HepG2 (cell line): ENCODE measurements around the gene BST1. TPM values are rescaled to one million over a fixed set of nuclear protein-coding genes. Genes with fewer than 3 reads are reported as not detected.

ENCODE experiments used
- ATAC-seq: fragments of 200-7000 bp; cut with Tn5 transposase; 3 replicates; pipeline ENCODE4 v1.9.1; 2020; ENCODE audit warnings: mild to moderate bottlenecking, moderate library complexity
- BruUV-seq: library from RNA; stranded (reverse); fragments of 400-500 nt; replicated peaks from 2 replicates; lab custom pipeline; 2021; lab: Mats Ljungman, UMichigan
- CTCF ChIA-PET: fragments of 300-600 bp; formaldehyde crosslinking; extraction: SDS; loops from one replicate; lab custom pipeline; 2021; ENCODE audit warnings: low total read pairs, inconsistent platforms, low intra/inter-chr PET ratio; lab: Yijun Ruan, JAX
- POLR2A ChIA-PET: fragments of 350-600 bp; sonication (Branson Sonifier 250); formaldehyde crosslinking; loops from one replicate; lab custom pipeline; 2020; ENCODE audit warnings: antibody characterized with exemption, inconsistent platforms; lab: Yijun Ruan, JAX
- DNase-seq: peaks from one replicate; pipeline ENCODE4 v3.0.0-alpha.2; 2015; ENCODE audit warnings: low spot score
- FAIRE-seq: peaks from 3 replicates; lab custom pipeline; 2011; peaks lifted over from hg19 to GRCh38; lab: Jason Lieb, UNC
- H2AFZ ChIP-seq: one replicate; pipeline ENCODE4 v1.6.1; 2011; ENCODE audit warnings: low read length, inconsistent platforms
- H3K27ac ChIP-seq: fragments of 300-600 bp; 3 replicates; pipeline ENCODE4 v1.8.0; 2011; ENCODE audit warnings: mixed run types, mild to moderate bottlenecking, mixed read lengths, low read length, inconsistent platforms; ENCODE audit not compliant: insufficient read depth; ENCODE audit errors: extremely low read length
- H3K27me3 ChIP-seq, 2 experiments: fragments of 200-600 bp in 1 of 2; 2 replicates in 1 of 2; 3 replicates in 1 of 2; pipeline versions ENCODE4 v1.6.0 to v1.8.0; 2011; ENCODE audit warnings: low read length in 2 of 2, mild to moderate bottlenecking in 2 of 2, moderate library complexity in 2 of 2, inconsistent platforms in 1 of 2; ENCODE audit not compliant: insufficient read depth in 2 of 2, control insufficient read depth in 1 of 2
- H3K36me3 ChIP-seq, 2 experiments: fragments of 200-600 bp in 1 of 2; replicated peaks in 1 of 2; 2 replicates in 1 of 2; 3 replicates in 1 of 2; pipeline versions ENCODE4 v1.5.1 to v1.8.0; 2011; ENCODE audit warnings: low read length in 2 of 2, inconsistent platforms in 1 of 2; ENCODE audit not compliant: insufficient read depth in 2 of 2, control insufficient read depth in 1 of 2
- H3K4me1 ChIP-seq: 2 replicates; pipeline ENCODE4 v1.5.1; 2012; ENCODE audit warnings: low read length, inconsistent platforms; ENCODE audit not compliant: insufficient read depth
- H3K4me2 ChIP-seq: 2 replicates; pipeline ENCODE4 v1.6.0; 2011; ENCODE audit warnings: low read depth, low read length, inconsistent platforms
- H3K4me3 ChIP-seq, 3 experiments: fragments of 200-600 bp in 1 of 3; sonication (generic), shearing (Covaris generic) in 1 of 3; replicated peaks in 1 of 3; 2 replicates each; pipeline ENCODE4 v1.5.1; 2011 to 2016; ENCODE audit warnings: low read length in 3 of 3, inconsistent platforms in 2 of 3, low read depth in 2 of 3, mild to moderate bottlenecking in 2 of 3, control low read depth in 1 of 3, mixed read lengths in 1 of 3; ENCODE audit not compliant: insufficient read depth in 1 of 3
- H3K79me2 ChIP-seq: one replicate; pipeline ENCODE4 v1.6.1; 2011; ENCODE audit warnings: low read length, inconsistent platforms; ENCODE audit not compliant: insufficient read depth
- H3K9ac ChIP-seq: 2 replicates; pipeline ENCODE4 v1.6.0; 2011; ENCODE audit warnings: mild to moderate bottlenecking, low read depth, low read length, inconsistent platforms; ENCODE audit not compliant: insufficient read depth
- H3K9me3 ChIP-seq: 2 replicates; pipeline ENCODE4 v1.5.1; 2012; ENCODE audit warnings: mild to moderate bottlenecking, low read length
- H4K20me1 ChIP-seq: 2 replicates; pipeline ENCODE4 v1.6.0; 2011; ENCODE audit warnings: inconsistent platforms, mild to moderate bottlenecking, low read length, moderate library complexity; ENCODE audit not compliant: insufficient read depth
- CREB1 ChIP-seq, 2 experiments: fragments of 450-650 bp in 1 of 2; IDR thresholded peaks; 2 replicates each; pipeline ENCODE4 v1.6.1; 2016 to 2017; ENCODE audit warnings: control low read depth in 1 of 2, mild to moderate bottlenecking in 1 of 2, missing compliant biosample characterization in 1 of 2, missing genetic modification characterization in 1 of 2
- SNAPC5 ChIP-seq: sonication (generic); formaldehyde crosslinking; IDR thresholded peaks from 2 replicates; pipeline ENCODE4 v1.8.1; 2023; ENCODE audit warnings: mild to moderate bottlenecking, missing genetic modification reagents, borderline replicate concordance
- ZNF441 ChIP-seq: sonication (generic); formaldehyde crosslinking; IDR thresholded peaks from 2 replicates; pipeline ENCODE4 v1.7.0; 2021; ENCODE audit warnings: missing genetic modification reagents, borderline replicate concordance
- ZNF839 ChIP-seq: sonication (generic); formaldehyde crosslinking; IDR thresholded peaks from 2 replicates; pipeline ENCODE4 v1.4.0; 2020; ENCODE audit warnings: missing genetic modification reagents, mild to moderate bottlenecking, borderline replicate concordance
- WGBS: methylation state at CpG from one replicate; pipeline ENCODE4 v1.1.6; 2017; ENCODE audit warnings: low lambda C conversion rate; 5-methylcytosine and 5-hydroxymethylcytosine counted together
- in situ Hi-C: cut with HindIII; loops from 2 replicates; pipeline ENCODE4 v1.10.0; 2017; ENCODE audit warnings: low pct_unique_long_range_greater_than_20kb; ENCODE audit not compliant: extremely low pct_ligation_motif_present
- intact Hi-C: fragments of 100-400 bp; cut with micrococcal nuclease; formaldehyde crosslinking; loops from one replicate; pipeline ENCODE4 v1.10.0; 2022; ENCODE audit not compliant: unreplicated experiment
- polyA plus RNA-seq, 8 experiments: library from polyadenylated mRNA; depleted of rRNA in 3 of 8; stranded (reverse) in 7 of 8; unstranded in 1 of 8; fragments of >200 nt; fragmentation: Illumina TruSeq in 4 of 8; extraction: Trizol in 4 of 8; gene quantifications; 2 replicates each; pipeline versions ENCODE4 v1.2.1 to v1.2.3, GENCODE V29; 2011 to 2016; ENCODE audit warnings: low read depth in 4 of 8, missing spikeins in 1 of 8, mixed read lengths in 1 of 8; ENCODE audit not compliant: insufficient read depth in 1 of 8
- total RNA-seq, 5 experiments: library from RNA; depleted of rRNA; stranded (reverse); fragments of >200 nt; fragmentation: Illumina TruSeq; extraction: Trizol; gene quantifications; 2 replicates each; pipeline ENCODE4 v1.2.3, GENCODE V29; 2016; ENCODE audit warnings: low read depth in 1 of 5
- TF ChIP-seq, protein P1 (sequence below): sonication (generic); formaldehyde crosslinking; IDR thresholded peaks from 2 replicates; pipeline ENCODE4 v1.4.0; 2020; ENCODE audit warnings: missing genetic modification reagents, borderline replicate concordance

Gene BST1
- total and polyA plus RNA-seq, 2 of the 13 experiments (the other 11 are each of a cell fraction or from before 2014, with no cell fraction given): 0.09 to 0.49 TPM

- no peak overlapping the region for H2AFZ ChIP-seq
- in situ Hi-C loops (no loop called here), intact Hi-C loops (no loop called here)
- H3K27ac ChIP-seq: no peak overlapping the region
- peaks cover 14% of the 10 kb centered on the region for H3K4me1 ChIP-seq
- no peaks in the 10 kb centered on the region for H3K9me3 ChIP-seq
- CTCF ChIA-PET: no interaction called here
- H3K4me3 ChIP-seq: no peak overlapping the region
- TF ChIP-seq, protein P1, sequence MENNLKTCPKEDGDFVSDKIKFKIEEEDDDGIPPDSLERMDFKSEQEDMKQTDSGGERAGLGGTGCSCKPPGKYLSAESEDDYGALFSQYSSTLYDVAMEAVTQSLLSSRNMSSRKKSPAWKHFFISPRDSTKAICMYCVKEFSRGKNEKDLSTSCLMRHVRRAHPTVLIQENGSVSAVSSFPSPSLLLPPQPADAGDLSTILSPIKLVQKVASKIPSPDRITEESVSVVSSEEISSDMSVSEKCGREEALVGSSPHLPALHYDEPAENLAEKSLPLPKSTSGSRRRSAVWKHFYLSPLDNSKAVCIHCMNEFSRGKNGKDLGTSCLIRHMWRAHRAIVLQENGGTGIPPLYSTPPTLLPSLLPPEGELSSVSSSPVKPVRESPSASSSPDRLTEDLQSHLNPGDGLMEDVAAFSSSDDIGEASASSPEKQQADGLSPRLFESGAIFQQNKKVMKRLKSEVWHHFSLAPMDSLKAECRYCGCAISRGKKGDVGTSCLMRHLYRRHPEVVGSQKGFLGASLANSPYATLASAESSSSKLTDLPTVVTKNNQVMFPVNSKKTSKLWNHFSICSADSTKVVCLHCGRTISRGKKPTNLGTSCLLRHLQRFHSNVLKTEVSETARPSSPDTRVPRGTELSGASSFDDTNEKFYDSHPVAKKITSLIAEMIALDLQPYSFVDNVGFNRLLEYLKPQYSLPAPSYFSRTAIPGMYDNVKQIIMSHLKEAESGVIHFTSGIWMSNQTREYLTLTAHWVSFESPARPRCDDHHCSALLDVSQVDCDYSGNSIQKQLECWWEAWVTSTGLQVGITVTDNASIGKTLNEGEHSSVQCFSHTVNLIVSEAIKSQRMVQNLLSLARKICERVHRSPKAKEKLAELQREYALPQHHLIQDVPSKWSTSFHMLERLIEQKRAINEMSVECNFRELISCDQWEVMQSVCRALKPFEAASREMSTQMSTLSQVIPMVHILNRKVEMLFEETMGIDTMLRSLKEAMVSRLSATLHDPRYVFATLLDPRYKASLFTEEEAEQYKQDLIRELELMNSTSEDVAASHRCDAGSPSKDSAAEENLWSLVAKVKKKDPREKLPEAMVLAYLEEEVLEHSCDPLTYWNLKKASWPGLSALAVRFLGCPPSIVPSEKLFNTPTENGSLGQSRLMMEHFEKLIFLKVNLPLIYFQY (CRISPR knock-in tag): no peak
- no peak for TF ChIP-seq SNAPC5 (CRISPR knock-in tag)
- TF ChIP-seq, all 625 proteins: peak for 0
- Histone ChIP-seq H3K4me2 (no peak overlapping the region), H3K9ac (no peak overlapping the region), H4K20me1 (no peaks in the 10 kb centered on the region), H3K36me3 (no peaks in the 10 kb centered on the region), H3K27me3 (no peaks in the 10 kb centered on the region), H3K79me2 (no peaks in the 10 kb centered on the region)
- no TSS peak for BruUV-seq
- FAIRE-seq (no peak), DNase-seq (no peak), ATAC-seq (no peak)
- 13% methylated on average over 2 of the region's 2 CpGs for WGBS
- POLR2A ChIA-PET: no interaction called here
Observed at GRCh38 chr4:15711762-15712161, 8.9 kb downstream of the BST1 start.

- H3K27me3 ChIP-seq: no peaks in the 10 kb centered on the region
- no peak overlapping the region for H2AFZ ChIP-seq
- no peak for DNase-seq
- H3K4me3 ChIP-seq: no peak overlapping the region
- H4K20me1 ChIP-seq: no peaks in the 10 kb centered on the region
- no peak for FAIRE-seq
- in situ Hi-C loops: no loop called here
- H3K4me1 ChIP-seq: peaks cover 9% of the 10 kb centered on the region
- CTCF ChIA-PET: no interaction called here
- no peak overlapping the region for H3K9ac ChIP-seq
- intact Hi-C loops: no loop called here
- no peak for ATAC-seq
- BruUV-seq: no TSS peak
- H3K27ac ChIP-seq: no peak overlapping the region
- TF ChIP-seq ZNF441 (CRISPR knock-in tag) (no peak), ZNF839 (no peak), CREB1 (IDR thresholded peaks at IDR 0.05) (peak; percentile 20; the same call in 1 of the 2 replicates), CREB1 (CRISPR knock-in tag; IDR thresholded peaks at IDR 0.05) (no peak)
- TF ChIP-seq, all 625 proteins: peak for 1
- H3K4me2 ChIP-seq: no peak overlapping the region
- no peaks in the 10 kb centered on the region for H3K79me2 ChIP-seq
- H3K36me3 ChIP-seq: no peaks in the 10 kb centered on the region
- 87% methylated on average over 1 of the region's 1 CpG for WGBS
- no peaks in the 10 kb centered on the region for H3K9me3 ChIP-seq
- POLR2A ChIA-PET: no interaction called here
Observed at GRCh38 chr4:15712214-15712613, 9.3 kb downstream of the BST1 start.
